PC-3 (cell line): ENCODE data around the gene CT47A7.

Experiments
- CTCF ChIP-seq: fragments of 300-600 bp; sonication (generic); conservative IDR thresholded peaks from 2 replicates; pipeline ENCODE4 v1.5.1; 2017; ENCODE audit warnings: antibody characterized with exemption, low read depth, mild to moderate bottlenecking, low read length
- EZH2 ChIP-seq: fragments of 300-600 bp; sonication (generic); IDR thresholded peaks from one replicate; pipeline ENCODE4 v1.6.1; 2017; ENCODE audit warnings: antibody characterized with exemption, mild to moderate bottlenecking, low read length; ENCODE audit not compliant: unreplicated experiment

- TF ChIP-seq EZH2 (no peak), CTCF (no peak)
Measured at GRCh38 chrX:120999413-120999812, 43.0 kb upstream of the CT47A7 start.
